Activated CD4-positive, CD25-positive, alpha-beta regulatory T cell treated with anti-CD3 and anti-CD28 coated beads, Interleukin-2, amount 50 U/mL, for 16 hours (primary cell): ENCODE data around the gene RCOR1.
"Not testable (repeated sequence)": the region's sequence is repeated elsewhere in the genome, so short reads cannot be mapped to it uniquely, and the experiment has no call there.

ENCODE experiments used
- DNase-seq: peaks from one replicate; pipeline ENCODE4 v3.0.0-alpha.2; 2020; ENCODE audit warnings: low read depth, low spot score

Gene RCOR1

DNA sequence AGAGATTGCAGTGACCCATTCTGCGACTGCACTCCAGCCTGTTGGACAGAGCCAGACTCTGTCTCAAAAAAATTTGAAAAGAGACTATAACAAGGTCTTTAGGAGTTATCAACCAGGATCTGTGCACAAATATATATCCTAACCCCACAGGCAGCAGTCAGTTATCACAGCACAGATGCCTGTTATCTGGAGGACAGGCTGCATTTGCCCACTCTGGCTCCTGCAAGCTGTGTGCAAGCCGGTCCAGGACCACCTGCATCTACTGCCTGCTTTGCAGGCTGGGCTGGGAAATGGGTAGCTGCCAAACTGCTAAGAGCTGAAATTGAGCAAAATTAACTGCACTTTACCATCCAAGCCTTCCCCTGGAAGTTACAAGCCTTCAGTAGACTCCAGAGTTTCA is 21.4 kb upstream of the RCOR1 start:
- no peak for DNase-seq

DNA sequence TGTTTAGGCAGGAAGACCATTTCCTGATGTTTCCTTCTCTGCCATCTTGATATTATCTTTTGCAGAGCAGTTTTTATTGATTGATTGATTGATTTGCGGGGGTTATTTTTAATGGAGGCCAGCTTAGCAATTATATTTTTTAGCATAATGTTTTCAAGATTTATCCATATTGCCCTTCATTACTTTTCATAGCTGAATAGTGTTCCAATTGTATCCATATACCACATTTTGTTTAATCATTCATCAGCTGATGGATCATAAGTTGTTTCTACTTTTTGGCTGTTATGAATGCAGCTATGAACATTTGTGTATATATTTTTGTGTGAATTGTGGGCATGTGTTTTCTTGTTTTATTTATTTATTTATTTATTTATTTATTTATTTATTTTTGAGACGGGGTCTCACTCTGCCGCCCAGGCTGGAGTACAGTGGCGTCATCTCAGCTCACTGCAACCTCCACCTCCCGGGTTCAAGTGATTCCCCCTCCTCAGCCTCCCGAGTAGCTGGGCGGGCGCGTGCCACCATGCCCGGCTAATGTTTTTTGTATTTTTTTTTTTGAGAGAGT is 20.9 kb upstream of the RCOR1 start:
- no peak for DNase-seq

GRCh38 chr14:102573161-102573560 is 19.3 kb upstream of the RCOR1 start:
- DNase-seq = not testable (repeated sequence)

DNA sequence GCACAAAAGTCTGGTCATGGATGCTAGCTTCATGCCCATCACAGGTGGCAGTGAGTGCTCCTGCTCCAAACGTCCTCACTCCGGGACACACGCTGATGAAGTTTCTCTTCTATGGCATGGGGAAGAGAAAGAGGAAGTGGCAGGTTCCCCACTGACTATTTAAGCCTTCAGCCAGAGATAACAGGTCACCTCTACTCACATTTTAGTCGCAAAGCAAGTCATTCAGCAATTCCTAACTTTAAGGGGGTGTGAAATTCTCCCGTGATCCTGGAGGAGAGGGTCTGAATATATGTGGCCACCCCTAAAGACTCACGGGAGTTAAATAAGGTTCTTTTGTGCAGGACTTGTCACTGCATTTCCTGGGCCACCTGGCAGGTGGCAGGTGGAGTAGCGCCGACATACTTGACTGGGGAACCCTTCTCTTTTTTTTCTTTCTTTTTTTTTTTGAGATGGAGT is 18.8 kb upstream of the RCOR1 start:
- DNase-seq = no peak

GRCh38 chr14:102574281-102575159 is 17.9 kb upstream of the RCOR1 start:
- no peak for DNase-seq

DNA sequence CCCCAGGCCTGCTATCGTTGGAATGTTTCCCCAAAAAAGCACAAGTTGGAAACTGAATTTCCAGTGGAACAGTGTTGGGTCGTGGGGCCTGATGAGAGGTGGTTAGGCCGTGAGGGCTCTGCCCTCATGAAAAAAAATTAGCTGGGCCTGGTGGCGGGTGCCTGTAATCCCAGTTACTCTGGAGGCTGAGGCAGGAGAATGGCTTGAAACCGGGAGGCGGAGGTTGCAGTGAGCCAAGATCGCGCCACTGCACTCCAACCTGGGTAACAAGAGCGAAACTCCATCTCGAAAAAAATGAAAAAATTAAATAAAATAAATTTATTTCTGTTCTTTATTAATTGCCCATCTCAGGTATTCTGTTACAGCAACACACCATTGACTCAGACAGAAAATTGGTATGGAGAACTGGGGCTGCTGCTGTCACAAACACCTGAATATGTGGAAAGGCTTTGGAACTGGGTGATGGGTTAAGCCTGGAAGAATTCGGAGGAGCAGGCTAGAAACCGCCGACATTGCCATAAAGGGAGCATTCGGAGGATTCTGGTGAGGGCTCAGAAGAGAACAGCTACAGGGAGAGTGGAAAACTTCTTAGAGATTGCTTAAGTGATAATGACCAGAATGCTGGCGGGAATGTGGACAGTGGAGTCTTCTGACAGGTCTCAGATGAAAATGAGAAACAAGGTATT is 17.1 kb upstream of the RCOR1 start:
- no peak for DNase-seq

- DNase-seq = not testable (repeated sequence)
These were observed 16.5 kb upstream of the RCOR1 start for GRCh38 chr14:102575846-102576428.

DNA sequence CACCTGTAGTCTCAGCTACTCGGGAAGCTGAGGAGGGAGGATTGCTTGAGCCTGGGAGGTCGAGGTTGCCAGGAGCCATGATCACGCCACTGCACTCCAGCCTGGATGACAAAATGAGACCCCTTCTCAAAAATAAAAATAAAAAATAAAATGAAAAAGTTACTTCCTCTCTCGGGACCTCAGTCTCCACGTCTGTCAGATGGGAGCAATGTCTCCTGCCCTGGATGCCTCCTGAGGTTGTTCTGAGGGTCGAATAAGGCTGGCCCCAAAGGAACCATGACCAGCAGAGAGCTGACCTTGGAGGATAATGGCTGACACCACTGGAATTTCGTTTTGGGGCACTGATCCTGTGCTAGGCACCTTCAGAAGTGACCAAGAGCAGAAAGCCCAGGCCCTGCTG is 13.6 kb upstream of the RCOR1 start:
- no peak for DNase-seq

DNA sequence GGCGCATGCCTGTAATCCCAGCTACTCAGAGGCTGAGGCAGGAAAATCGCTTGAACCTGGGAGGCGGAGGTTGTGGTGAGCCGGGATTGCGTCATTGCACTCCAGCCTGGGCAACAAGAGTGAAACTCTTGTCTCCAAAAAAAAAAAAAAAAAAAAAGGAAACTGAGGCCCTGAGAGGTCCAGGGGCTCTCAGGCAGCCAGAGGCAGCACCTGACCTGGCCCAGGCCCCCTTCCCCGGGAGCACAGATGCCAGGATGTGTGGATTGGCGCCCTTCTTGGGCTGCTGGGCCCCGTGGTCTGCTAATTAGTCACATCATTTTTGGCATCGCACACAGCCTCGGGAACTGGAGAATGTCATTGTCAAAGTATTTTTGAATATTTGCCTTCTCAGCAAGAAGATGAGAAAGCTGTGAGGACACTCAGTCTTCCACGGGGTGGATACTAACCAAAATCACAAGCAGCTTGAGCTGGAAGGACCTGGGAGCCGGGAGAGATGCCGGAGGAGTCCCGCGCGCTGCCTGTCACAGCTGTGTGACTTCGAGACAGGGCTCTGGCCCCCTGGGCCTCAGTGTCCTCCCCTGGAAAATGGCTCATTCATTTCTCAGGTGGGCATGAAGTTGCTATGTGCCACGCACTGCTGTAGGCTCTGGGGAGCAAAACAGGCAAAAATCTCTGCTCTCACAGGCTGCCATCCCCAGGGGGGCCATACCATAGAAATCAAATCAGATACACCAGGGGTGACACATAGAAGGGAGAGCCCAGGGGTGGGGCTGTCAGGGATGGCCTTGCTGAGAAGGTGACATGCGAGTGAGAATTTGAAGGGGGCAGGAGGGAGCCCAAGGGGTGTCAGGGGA is 12.5 kb upstream of the RCOR1 start:
- no peak for DNase-seq

GRCh38 chr14:102580550-102581110 is 11.8 kb upstream of the RCOR1 start:
- no peak for DNase-seq

GRCh38 chr14:102581193-102581592 is 11.3 kb upstream of the RCOR1 start:
- no peak for DNase-seq

- no peak for DNase-seq
These were observed 8.7 kb upstream of the RCOR1 start for GRCh38 chr14:102583726-102584125.

GRCh38 chr14:102584871-102585869 is 7.3 kb upstream of the RCOR1 start:
- DNase-seq = no peak

DNA sequence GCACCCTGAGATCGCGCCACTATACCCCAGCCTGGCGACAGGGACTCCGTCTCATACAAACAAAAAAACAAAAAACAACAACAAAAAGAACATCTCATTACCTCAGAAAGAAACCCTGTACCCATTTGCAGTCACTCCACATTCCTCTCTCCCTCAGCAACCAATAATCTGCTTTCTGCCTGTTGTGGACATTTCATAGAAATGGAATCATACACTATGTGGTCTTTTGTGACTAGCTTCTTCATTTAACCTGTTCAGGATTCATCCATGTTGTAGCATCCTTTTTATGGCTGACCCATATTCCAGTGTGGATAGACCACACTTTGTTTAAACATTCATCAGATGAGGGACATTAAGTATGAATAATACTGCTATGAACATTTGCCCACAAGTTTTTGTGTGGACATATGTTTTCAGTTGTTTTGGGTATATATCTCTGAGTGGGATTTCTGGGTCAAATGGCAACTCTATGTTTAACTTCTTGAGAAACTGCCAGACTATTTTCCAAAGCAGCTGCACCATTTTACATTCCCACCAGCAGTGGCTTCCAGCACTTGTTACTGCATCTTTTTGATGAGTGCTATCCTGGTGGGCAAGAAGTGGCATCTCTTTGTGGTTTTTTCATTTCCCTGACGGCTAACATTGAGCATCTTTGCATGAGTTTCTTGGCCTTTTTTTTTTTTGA is 5.9 kb upstream of the RCOR1 start:
- no peak for DNase-seq

DNA sequence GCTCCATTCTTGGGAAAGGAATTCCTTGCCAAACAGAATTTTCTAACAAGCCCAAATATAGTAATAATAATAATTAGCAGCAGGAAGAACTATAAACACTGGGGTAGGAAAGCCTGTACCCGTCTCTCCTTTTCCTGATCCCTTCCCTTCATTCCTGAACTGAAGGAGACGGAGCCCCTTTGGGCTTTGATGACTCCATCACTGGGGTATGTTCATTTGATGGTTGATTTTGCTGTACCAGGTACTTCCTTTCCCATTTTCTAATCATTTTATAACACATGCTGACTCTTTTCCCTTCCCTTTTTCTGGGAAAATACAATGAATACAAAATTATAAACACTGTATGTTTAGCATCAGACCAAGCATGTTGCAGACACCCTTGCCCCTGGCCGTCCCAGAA is 3.6 kb upstream of the RCOR1 start:
- no peak for DNase-seq

GRCh38 chr14:102589761-102590290 is 2.6 kb upstream of the RCOR1 start:
- no peak for DNase-seq

DNA sequence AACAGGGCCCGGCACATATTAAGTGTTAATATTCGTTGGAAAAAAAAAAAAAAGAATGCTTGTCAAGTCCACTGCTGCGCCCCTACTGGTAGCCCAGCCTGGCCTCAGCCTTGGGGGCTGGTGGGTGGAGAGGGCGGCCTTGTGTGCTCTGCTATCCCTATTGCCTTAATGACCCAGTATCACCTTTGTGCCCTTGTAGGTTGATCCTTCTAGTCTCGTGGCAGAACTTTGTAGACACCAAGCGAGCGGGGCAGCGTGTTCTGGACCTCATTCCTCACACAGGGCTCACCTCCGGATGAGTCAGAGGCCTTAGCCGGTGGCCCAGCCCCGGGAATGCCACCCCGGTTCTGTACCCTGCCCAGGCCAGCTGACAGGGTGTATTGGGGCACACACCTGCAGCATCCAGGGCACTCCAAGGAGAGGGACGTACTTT is 1.8 kb upstream of the RCOR1 start:
- no peak for DNase-seq

GRCh38 chr14:102591372-102591943 is 991 bp upstream of the RCOR1 start:
- no peak for DNase-seq

DNA sequence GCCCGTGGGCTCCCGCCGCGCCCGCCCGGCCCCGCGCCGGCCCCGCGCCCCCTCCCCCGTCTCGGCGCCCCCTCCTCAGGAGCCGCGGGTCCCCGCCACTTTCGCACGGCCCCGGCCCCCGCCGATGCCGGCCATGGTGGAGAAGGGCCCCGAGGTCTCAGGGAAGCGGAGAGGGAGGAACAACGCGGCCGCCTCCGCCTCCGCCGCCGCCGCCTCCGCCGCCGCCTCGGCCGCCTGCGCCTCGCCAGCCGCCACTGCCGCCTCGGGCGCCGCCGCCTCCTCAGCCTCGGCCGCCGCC is 263 bp downstream of the RCOR1 start:
- DNase-seq = no peak
